Activated CD4-positive, alpha-beta T cell treated with anti-CD3 and anti-CD28 coated beads, Interleukin-2, amount 50 U/mL, for 16 hours (primary cell): ENCODE measurements around the gene EIF3A.
A peak's percentile ranks its signal among the peaks of the same experiment; 100 is the strongest.
"Not testable (repeated sequence)": the region's sequence is repeated elsewhere in the genome, so short reads cannot be mapped to it uniquely, and the experiment has no call there.

Experiments used
- DNase-seq: peaks from one replicate; pipeline ENCODE4 v3.0.0-alpha.2; 2020

Gene EIF3A

DNA sequence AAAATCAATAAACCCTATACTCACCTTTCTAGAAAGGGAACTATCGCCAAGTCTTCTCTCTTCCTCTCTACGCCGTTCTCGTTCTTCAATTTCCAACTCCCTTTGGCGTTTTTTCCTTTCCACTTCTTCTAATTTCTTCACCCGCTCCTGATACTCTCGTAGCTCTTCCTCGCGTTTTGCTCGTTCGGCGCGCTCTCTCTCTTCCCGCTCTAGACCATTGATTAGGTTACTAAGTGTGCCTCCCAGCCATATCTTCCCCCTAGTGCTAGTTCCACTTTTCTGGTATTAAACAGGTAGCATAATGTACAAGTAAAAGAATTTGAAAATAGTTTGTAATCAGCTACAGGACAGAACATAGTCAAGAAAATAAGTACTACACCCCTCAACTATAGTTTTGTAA is 30.8 kb downstream of the EIF3A start:
- DNase-seq = no peak

DNA sequence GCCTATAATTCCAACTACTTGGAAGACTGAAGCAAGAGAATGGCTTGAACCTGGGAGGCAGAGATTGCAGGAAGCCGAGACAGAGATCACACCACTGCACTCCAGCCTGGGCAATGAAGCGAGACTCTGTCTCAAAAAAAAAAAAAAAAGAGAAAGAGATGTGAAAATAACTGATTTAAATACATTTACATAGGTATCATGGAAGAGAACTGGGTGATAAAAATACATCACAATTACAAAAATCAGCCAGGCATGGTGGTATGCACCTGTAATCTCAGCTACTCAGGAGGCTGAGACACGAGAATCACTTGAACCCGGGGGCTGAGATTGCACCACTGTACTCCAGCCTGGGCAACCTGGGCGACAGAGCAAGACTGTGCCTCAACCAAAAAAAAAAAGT is 31.3 kb downstream of the EIF3A start:
- DNase-seq = no peak

DNA sequence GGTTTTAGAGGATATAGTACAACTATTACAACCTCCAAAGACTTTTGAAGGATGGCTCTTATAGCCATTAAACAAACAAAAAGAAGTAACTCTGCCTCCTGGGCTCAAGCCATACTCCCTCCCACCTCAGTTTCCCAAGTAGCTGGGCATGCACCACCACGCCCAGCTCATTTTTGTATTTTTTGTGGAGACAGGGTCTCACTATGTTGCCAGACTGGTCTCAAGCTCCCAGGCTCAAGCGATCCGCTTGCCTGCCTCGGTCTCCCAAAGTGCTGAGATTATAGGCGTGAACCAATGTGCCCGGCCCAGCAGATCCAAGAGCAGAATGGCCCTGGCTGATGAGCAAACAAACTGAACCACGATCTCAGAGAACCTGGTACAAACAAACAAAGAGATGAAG is 35.1 kb downstream of the EIF3A start:
- no peak for DNase-seq

DNA sequence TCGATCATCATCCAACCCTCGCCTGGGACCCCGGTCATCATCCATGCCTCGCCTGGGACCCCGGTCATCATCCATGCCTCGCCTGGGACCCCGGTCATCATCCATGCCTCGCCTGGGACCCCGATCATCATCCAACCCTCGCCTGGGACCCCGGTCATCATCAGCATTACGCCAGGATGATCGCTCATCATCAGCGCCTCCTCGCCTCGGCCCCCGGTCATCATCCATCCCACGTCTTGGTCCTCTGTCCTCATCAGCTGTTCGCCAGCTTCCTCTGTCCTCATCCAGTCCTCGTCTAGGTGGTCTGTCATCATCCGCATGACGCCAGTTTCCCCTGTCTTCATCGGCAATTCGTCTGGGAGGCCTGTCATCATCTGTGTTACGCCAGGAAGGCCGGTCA is 38.4 kb downstream of the EIF3A start:
- DNase-seq = no peak

DNA sequence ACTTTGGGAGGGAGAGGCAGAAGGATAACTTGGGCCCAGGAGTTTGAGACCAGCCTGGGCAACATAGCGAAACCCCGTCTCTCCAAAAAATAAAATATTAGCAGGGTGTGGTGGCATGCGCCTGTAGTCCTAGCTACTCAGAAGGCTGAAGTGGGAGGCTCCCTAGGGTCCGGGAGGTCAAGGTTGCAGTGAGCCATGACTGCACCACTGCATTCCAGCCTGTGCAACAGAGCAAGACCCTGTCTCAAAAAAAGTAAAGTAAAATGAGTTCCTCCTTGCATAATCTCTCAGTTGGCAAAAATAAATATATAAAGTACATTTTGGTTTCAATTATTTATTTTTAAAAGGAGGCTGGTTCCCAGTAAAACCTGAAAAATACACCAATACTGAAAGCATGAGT is 39.3 kb downstream of the EIF3A start:
- no peak for DNase-seq

DNA sequence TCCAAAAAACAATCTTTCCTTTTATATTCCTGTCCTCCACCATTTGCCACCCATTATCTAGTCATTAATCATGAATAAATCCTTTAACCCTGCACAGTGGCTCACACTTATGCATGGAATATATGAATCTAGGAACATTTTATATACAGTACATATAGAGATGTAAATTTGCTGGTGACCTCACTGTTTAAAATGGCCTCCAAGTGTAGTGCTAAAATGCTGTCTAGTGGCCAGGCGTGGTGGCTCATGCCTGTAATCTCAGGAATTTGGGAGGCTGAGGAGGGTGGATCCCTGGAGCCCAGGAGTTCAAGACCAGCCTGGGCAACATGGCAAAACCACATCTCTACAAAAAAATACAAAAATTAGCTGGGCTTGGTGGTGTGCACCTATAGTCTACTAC is 41.5 kb downstream of the EIF3A start:
- DNase-seq = no peak

DNA sequence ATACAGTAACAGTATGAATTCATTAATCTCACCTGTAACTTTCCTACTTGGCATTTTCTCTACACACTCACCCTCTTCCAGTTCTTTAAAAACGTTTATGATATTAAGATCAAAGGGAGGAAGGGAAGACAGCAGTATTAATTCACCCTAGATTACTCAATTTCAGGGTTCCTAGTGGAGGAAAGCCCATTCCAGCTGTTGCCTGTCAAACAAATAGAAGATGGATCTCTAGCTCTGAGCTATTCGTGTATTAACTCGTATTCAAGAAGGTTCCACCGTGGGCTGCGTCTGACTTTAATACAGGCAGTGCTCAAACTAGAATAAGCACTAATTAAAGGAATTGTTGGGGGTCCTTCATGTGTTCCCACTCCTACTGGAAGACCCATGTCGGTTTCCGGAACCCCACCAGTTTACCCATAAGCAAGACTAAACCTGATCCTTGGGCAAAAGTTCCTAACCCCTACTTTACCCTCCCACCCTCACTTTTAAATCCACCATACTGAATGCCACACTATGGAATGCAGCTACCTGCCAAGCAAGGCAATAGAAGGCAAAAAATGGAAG is 49.0 kb downstream of the EIF3A start:
- no peak for DNase-seq

DNA sequence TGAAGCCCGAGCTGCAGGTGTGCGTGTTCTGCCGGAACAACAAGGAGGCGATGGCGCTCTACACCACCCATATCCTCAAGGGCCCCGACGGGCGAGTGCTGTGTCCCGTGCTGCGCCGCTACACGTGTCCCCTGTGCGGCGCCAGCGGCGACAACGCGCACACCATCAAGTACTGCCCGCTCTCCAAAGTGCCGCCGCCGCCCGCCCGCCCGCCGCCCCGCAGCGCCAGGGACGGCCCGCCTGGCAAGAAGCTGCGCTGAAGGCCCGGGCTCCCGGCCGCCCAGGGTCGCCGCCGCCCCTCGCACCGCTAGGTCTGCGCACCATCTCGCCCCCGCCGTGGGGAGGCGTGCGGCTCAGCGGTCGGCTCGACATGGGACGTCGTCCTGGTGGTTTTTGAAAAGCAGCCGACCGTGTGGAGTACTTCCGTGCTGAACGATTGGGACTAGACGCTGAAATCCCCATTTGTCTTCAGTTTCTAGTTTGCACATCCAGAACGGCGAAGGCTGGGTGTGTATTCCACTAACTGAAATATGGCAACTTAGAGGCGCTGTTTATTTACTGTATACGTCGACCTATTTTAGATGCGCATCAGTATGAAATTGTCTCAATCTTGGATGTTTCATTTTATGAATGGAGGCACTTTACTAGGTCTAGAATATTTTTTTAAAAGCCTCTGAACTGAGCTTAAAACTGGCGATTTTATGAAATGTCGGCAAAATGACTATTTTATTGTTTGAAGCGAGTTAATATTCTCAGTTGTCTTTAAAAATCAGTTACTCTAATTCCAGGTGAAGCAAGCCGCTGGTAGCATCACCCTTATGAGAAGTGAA is 50.0 kb downstream of the EIF3A start:
- peak; percentile 68 for DNase-seq

DNA sequence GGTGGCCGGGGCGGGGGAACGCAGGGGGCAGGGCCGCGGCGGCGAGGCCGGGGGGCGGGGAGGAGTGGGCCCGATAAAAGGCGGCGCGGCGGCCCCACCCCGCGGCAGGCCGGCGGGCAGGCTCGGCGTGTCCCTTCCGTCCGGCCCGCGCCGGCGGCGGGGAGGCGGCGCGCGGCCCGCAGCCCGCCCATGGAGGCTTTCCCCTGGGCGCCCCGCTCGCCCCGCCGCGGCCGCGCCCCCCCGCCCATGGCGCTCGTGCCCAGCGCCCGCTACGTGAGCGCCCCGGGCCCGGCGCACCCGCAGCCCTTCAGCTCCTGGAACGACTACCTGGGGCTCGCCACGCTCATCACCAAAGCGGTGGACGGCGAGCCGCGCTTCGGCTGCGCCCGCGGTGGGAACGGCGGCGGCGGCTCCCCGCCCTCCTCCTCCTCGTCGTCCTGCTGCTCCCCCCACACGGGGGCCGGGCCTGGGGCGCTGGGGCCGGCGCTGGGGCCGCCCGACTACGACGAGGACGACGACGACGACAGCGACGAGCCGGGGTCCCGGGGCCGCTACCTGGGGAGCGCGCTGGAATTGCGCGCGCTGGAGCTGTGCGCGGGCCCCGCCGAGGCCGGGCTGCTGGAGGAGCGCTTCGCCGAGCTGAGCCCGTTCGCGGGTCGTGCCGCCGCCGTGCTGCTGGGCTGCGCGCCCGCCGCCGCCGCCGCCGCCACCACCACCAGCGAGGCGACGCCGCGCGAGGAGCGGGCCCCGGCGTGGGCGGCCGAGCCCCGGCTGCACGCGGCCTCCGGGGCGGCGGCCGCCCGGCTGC is 50.8 kb downstream of the EIF3A start, which contains the start of gene NANOS1:
NANOS1 (plus strand) TSS at position 102 of the 808 bp plus-strand sequence; CDS start at position 190, 88 bp downstream.
- DNase-seq = peak; percentile 21

DNA sequence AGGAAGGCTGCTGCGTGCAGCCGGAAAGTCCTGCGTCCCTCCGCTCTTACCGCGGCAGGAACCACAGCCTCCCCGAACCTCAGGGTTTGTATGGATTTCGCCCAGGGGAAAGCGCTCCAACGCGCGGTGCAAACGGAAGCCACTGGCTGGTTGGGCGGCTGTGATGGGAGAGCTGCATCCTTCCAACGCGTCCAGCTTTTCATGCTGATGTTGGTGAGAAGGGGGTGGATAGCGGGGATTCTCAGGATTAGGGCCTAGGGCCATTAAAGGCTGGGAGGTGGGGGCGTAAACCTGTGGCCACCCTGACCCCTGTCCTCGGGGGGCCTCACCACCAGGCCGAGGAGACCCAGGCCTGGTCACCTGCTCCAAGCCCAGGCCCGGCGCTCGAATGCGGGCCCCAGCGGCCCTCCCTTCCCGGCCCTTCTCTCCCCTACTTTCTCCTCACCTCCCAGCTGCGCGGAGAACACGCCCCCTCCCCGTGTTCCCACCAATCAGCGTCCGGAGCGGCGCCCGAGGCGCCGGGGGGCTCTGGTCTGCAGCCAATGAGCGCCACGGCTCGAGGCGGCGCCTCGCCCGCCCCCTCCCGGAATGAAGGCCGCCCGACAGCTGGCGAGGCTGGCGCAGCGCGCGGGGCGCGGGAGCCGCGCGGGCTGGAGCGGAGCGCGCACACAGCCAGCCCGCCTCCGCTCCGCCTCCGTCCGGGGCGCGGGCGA is 51.6 kb downstream of the EIF3A start:
- peak; percentile 84 for DNase-seq

DNA sequence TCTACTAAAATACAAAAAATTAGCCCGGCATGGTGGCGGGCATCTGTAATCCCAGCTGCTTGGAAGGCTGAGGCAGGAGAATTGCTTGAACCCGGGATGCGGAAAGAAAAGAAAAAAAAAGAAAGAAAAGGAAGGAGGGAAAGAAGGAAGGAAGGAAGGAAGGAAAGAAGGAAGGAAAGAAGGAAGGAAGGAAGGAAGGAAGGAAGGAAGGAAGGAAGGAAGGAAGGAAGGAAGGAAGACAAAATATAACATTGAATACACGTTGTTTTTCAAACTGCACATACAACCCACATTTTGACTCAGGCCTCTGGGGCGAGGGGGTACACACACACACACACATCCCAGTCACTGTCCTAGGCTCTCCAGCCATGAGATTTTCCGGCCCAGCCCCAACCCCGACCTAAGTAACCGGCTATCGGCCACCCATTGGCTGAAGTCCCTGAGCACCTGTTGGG is 52.1 kb downstream of the EIF3A start:
- DNase-seq = not testable (repeated sequence)

DNA sequence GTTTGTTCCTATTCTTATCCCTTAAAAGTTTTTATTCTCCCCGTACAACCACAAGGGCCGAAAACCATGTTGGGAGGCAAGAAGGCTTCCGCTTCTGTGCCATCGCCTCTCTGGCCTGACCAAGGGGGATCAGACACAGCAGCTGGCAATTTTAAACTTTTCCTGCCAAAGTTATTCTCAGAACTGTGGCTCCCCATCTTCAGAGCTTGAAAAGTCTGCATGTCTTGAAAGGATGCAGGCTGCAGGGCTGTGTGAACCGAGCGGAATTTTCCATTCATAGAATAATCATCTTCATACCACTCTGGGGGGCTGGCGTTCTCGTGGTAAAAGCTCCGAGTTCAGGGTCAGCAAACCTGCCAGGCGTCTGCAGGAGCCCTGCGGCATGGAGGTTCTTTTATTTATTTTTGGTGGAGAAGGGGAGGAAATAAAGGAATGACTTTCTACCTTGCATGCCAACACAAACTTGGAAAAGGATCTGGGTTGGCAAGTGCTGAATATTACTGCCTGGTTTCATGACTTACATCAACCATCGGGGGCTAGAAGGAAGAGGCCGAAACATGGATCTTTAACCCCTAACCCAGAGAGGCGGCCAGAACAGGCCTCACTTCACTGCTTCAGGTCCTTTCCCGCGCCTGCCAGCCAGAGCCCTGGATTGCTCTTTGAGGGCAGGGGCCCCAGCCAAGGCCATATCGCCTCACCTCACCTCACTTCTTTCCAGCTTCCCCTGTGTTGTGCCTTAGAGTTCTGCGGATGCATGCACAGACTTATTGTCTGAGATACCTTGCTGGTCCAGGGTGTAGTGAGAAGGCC is 54.1 kb downstream of the EIF3A start:
- DNase-seq = no peak

DNA sequence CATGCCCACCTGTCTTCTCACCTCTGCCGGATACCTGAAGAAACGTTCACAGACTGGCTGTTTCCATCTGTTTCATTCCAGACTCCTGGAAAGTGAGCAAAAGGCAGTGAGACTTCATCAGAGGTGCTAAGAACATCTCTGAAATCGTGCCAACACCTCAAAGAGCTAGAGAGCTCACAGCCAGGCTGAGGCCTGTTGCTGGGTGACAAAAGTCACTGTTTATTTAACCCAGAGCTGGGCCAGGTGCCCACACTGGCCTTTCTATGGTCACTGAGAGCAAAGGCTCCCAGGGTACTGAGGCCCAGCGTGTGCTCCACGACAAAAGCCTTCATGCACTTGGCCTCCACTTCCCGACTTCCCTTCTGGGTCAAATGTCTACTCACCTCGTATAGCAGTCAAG is 54.8 kb downstream of the EIF3A start:
- DNase-seq = no peak

DNA sequence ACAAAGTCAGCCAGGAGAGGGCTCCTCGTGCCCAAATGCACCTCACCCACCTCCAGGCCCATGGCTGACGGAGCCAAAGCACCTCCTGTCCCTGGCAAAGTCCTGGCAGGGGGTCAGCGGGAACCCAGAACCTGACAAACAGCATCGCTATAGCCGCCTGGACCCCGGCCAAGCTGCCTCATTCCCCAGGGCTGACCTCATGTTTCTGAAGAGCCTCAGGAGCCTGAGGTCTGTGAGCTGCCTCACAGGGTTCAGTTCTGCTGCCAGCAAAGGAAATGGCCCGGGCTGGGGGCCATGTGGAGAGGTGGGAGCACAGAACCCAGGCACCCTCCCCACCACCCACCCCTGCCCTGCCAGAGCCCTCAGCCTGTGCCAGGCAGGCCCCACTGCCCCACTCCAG is 55.3 kb downstream of the EIF3A start:
- DNase-seq = no peak

DNA sequence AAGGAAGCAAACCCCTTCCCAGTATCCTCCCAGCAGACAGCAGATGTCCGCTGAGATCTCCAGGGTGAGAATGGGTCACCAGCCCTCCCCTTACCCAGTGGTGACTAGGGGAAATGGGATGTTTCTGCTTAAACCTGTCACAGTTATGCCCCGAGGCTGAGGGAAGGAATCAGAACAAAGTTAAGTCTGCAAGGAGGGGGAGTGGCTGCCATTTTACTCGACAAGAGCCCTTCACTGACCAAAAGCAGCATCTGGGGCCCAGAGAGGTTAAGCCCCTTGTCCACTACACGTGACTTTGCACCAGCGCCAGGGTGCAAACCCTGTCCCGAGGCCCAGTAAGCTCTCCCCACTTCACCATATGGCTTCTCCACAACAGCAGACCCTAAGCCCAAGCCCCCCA is 55.7 kb downstream of the EIF3A start:
- DNase-seq = no peak

DNA sequence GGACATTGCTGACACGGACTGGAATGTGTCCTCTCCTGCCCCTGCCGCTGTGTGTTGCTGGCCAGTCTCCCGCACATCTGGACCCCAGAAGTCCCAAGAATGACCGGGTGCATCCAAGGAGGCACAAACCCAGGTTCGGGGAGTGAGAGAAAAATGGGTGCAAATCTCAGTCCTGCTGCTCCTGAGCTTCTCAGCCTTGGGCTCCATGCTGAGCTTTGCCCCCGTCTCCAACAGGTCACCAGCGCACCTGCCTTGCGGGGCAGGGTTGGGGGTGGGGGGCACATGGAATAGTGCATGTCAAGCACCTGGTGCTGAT is 57.1 kb downstream of the EIF3A start:
- DNase-seq = no peak

DNA sequence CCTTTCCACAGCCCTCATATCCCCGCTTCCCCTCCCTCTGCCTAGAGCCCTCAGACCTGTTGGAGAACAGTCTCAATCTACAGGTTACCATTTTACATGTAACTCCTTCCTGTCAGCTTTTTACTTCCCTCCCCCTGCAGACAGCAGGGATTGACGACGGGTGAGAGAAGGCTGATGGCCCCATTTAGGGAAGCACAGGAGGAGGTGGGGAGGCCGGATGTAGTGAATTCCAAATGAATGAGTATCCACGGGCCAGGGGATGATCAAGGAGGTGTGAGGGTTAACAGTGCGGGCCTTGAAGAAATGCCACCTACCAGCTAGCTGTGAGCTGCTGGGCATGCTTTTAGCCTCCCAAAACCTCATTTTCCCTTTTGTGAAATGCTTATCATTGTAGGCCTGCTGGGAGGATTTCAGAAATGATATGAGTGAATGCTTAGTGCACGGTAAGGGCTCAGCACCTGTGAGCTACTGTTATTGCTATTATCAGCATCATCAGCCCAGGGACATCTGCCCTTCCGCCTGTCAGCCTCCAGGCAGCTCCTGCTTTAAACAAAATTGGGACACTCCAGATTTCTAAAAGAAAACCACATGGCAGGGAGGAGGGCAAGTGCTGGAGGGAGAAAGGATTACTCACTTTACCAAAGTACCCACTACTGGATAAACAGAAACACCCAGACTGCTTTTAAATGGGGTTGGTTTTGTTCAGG is 57.6 kb downstream of the EIF3A start:
- DNase-seq = no peak

DNA sequence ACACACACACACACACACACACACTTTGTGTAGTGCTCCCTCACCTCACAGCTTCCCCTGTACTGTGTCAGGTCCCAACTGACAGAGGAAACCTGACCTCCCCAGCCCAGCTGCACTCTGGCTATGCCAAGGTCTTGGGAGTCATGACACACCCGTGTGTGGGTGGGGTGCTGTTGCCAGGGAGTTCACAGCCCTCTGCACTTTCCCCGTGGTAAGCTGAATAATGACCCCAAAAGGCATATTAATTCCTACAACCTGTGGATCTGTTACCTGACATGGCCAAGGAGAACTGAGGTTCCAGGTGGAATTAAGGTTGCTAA is 60.0 kb downstream of the EIF3A start:
- DNase-seq = no peak

DNA sequence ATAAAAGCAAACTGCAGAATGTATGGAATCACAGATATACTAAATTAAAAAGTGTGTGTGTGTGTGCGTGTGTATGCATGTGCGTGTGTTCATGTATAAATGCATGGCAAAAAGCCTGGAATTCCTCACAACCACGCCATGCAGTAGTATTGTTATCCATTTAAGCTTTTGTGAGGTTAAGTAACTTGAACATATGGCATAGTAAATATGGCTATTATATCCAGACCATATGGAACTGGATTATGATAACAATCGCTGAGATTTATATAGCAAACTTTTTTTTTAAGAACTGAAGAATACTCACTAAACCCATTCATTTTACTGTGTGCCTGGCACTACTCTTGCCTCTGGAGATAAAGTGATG is 73.4 kb downstream of the EIF3A start:
- DNase-seq = no peak

DNA sequence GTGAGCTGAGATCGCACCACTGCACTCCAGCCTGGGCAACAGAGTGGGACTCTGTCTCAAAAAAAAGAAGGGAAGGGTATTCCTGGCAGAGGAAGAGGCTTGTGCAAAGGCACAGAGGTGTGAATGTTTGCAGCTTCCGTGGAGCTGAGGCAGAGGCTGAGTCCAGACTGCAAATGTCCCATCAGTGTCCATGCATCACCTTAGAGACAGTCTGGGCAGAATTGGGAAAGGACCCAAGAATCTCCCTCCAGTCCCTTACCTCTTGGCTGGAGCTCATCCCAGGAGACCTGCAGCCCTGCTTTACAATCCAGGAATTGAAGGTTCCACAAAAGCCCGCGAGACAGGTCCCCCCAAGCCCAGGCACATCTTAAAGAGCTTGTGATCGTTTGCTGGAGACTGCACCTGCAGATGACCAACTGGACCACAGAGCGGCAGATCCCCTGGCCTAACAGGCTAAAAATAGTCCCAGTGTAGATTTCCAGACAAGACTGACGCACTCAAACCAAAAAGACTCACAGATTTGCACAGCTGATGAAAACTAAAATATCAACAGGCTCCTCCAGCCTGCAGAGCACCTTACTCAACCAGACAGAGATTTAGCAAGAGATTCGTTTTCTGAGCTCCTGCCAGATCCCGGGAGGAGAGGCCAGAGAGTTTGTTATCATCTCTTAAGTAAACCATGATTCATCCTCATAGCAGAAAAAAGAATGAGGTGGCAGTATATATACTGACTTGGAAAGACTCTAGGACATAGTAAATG is 74.0 kb downstream of the EIF3A start:
- DNase-seq = no peak

DNA sequence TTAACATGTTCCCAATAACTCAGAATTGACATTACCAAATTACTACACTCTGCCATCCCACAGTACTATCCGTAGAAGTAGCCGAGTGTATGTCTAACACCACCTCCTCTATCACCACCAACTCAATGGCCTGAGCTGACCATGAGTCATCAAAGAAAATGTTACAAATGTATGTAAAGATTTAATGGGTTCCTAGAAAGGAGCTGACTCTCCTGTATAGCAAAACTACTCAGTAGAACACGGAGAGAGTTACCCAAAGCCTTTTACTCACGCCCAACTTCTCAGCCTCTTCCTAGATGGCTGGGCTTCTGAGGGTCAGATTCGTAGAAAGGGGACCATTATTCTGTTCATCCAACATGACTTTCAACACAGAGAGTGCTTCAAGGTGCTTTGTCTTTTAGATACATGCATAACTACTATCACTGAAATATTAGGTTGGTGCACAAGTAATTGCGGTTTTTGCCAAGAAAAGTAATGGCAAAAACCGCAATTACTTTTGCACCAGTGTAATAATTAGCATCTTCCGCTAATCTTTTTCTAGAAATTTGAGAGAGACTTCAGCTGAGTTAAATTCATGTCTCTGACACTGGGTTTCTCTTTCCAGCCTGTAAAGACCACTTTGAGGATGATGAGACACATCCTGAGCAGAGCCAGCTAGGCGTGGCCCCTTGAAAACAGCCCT is 75.1 kb downstream of the EIF3A start:
- DNase-seq = no peak
